Smooth muscle cell of bladder (primary cell): Measurements from ENCODE around the gene CLEC18A. TPM values are rescaled to one million over a fixed set of nuclear protein-coding genes. Genes with fewer than 3 reads are reported as not detected.

Experiments
- total RNA-seq: library from RNA; depleted of rRNA; stranded (reverse); fragments of >200 nt; gene quantifications from 2 replicates; pipeline ENCODE4 v1.2.3, GENCODE V29; 2014

The CLEC18A gene
- total RNA-seq = 0.37 TPM in 1 of 2 replicates, not detected in the other

DNA sequence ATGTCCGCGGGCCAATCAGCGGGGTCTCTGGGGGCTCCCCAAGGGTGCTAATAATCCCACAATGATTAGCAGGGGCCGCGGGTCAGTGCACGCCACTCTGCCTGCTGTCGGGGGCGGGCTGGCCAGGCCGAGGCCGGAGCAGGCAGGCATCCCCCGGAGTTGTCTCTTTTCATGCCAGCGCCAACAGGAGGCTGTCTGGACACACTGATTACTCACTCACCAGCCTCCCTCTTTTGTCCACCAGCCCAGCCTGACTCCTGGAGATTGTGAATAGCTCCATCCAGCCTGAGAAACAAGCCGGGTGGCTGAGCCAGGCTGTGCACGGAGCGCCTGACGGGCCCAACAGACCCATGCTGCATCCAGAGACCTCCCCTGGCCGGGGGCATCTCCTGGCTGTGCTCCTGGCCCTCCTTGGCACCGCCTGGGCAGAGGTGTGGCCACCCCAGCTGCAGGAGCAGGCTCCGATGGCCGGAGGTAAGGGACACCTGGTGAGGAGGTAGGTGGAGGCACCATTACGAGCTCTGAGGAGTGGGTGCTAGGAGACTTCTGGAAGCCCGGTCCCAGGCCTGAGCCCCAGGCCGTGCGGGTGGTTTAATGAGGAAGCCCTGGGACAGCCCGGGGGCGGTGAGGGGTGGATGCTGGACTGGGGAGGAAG lies at the start of gene CLEC18A:
Gene CLEC18A (plus strand): TSS at position 318 of the 655 bp plus-strand sequence. CDS start 33 bp downstream, at position 351.

Other genes starting within 250 kb of the CLEC18A start
- 547 and 816 TPM in 2 replicates for gene NQO1, start 224.8 kb upstream of the CLEC18A start, total RNA-seq
- 20.2 and 21.8 TPM in 2 replicates for gene NOB1, start 196.4 kb upstream of the CLEC18A start, total RNA-seq
- gene WWP2, start 189.0 kb upstream of the CLEC18A start, total RNA-seq = 12.9 and 14.1 TPM in 2 replicates
- 11.5 and 17.7 TPM in 2 replicates for gene PDPR, start 163.0 kb downstream of the CLEC18A start, total RNA-seq
- gene CLEC18C, start 222.5 kb downstream of the CLEC18A start, total RNA-seq = under 0.01 and 0.09 TPM in 2 replicates